Activated CD8-positive, alpha-beta memory T cell treated with anti-CD3 and anti-CD28 coated beads for 24 hours (primary cell): Measurements from ENCODE around the gene MRGPRX2.

Source experiments
- DNase-seq: peaks from one replicate; pipeline ENCODE4 v3.0.0-alpha.2; 2020

Gene MRGPRX2

DNA sequence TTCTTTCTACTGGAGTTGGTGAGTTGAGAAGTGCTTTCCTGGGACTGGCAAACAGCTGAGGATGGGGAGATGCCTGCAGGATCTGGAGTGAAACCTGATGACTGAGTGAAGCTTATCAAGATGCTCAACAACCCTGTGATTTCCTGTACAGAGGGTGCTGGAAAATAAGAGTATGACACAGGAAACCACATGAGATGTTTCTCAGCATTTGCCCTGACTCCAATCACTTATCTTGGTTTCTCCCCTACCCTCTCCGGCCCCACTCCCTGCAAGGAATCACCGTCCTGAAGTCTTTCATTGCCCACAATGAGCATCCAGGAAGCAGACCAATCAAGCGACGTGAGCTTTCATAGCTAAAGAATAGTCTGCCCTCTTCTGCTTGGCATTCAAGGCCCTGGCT, at the start of gene MRGPRX2:
Gene MRGPRX2 (minus strand): TSS at position 89 of the 400 bp plus-strand sequence. CDS start 4,315 bp downstream, outside the sequence.
- no peak for DNase-seq

DNA sequence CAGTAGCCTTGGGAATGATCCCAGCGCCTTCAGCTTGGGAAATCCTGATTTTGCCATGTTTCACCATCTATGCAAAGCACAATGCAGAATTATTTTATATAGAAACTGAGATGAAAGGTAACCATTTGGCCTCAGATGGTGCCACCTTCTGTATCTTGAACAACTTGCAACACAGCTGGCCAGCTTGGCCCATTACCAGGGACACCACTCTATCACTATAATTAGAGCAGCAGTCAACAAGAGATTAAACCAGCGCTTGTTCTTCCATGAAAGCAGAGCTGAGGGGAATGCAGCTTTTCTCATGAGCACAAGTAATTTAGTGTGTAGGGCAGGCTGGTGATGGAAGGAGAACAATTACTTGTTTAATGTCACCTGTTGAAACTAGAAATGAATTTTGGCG, 49.8 kb upstream of the MRGPRX2 start:
- no peak for DNase-seq

DNA sequence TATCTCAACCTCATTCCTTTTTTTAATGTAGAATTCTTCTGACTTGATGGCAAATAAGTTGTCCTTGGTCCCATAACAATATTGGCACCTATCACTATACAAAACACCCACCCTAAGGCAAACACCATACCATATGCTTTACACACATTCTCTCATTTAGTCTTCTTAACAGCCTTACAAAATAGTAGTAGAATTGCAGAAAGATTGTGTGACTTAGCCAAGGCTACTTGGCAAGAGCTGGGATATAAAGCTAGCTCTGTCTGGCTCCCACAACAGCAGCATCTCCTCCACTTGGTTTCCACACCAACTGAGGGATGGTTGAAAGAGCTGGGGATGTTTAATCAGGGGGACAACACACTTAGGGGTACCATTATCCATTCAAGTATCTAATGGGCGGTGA, 46.6 kb upstream of the MRGPRX2 start:
- DNase-seq = no peak

GRCh38 chr11:19105011-19105410, 44.5 kb upstream of the MRGPRX2 start:
- no peak for DNase-seq

- DNase-seq = no peak
Measured at GRCh38 chr11:19102521-19102900, 42.0 kb upstream of the MRGPRX2 start.

- no peak for DNase-seq
Measured at GRCh38 chr11:19101796-19102520, 41.4 kb upstream of the MRGPRX2 start.

GRCh38 chr11:19100885-19101284, 40.4 kb upstream of the MRGPRX2 start:
- no peak for DNase-seq

DNA sequence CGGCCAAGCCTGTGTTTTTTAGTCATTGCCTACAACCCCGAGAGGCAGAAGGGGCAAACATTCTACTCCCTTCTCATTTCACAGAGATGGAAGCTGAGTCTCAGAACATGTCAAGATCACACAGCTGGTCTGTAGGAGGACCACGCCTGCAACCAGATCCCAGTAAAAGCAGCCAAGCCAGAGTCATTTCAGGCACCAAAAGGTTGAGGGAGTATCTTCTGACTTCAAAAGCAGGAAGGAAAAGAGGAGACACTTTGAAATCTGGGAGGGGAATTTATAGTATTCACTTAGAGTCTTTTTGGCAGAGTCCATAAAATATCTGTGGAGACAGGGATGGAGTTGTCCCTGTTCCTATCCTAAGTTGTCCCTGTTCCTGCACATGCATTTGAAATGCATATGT, 38.6 kb upstream of the MRGPRX2 start:
- DNase-seq = no peak

DNA sequence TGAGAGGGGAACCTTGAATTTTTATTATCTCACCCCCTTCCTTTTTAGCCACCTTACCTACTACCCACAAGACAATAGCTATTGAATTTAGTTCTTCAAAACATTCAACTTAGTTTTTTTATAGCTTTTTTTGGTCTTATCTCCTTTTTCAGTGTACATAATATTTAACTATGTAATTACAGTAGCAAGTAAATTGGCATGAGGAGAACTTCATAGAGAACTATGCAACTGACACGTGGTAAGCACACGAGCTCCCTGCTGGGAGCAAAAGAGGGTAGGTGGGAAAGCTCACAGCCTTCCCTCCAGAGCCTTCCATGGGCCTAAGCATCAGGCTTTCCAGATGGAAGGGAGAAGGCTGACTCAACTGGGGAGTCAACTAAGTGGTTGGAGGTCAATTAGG, 34.3 kb upstream of the MRGPRX2 start:
- DNase-seq = no peak

DNA sequence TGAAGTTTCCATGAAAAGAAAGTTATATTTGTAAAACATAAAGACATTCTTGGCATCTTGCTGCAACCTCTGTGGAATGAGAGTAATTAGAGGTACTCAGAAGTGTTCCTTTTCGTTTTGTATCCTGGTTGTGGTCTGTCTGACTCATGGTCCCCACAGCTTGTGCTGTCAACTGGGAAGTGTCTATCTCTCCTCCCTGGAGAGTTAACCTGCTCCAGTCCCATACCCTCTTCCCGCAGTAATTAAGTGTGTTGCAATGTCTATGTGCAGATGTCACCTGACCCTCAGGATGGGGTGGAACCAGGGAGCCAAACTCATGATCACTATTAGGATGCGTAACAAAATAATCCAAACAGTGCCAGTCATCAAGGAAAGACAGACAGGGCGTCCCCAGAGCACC, 33.5 kb upstream of the MRGPRX2 start:
- DNase-seq = no peak

DNA sequence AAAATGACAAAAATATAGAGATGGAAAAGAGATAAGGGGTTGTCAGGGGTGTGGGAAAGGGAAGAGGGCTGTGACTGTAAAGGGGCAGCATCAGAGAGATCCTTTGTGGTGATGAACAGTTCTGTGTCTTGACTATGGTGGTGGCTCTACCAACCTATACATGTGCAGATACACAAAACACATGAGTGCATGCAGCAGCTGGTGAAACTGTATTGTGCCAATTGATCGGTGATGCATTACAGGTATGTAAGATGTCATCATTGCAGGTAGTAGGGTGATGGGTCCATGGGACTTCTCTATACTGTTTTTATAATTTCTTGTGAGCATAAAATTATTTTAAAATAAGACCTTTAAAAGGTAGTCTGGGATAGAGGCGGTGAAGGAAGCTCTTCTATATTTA, 32.3 kb upstream of the MRGPRX2 start:
- DNase-seq = no peak

GRCh38 chr11:19092342-19092741, 31.8 kb upstream of the MRGPRX2 start:
- no peak for DNase-seq

DNA sequence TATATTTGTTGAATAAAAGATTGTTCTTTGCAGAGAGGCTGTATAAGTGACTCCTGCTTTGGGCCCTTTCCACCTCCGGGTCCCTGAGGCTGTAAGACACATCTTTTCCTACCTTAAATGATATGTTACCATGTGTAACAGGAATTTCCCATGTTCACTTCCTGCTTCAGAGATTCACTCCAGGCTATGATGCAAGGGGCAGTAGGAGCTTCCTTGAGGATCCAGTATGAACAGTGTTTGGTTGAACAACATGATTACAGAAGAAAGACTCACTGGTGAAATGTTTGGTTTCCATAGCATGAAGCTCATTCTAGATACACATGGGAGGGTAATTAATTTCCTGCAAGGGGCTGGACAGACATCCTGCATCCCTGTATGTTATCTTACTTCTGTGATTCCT, 30.8 kb upstream of the MRGPRX2 start:
- no peak for DNase-seq

GRCh38 chr11:19089421-19089820, 28.9 kb upstream of the MRGPRX2 start:
- no peak for DNase-seq

DNA sequence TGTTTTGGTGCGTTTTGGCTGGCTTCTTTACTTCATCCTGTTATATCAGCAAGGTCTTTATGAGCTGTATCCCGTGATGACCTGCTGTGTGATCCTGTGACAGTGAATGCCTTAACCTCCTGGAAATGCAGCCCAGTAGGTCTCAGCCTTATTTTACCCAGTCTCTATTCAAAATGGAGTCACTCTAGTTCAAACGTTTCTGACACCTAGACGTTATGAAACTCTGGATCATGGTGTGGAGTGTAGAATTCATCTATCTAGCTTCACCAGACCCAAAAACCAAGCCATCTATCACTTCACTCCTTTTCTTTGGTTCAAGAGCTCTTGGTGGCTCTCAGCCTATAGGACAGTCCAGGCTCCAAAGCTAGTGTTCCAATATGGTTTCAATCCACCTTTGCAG, 28.3 kb upstream of the MRGPRX2 start:
- DNase-seq = no peak

DNA sequence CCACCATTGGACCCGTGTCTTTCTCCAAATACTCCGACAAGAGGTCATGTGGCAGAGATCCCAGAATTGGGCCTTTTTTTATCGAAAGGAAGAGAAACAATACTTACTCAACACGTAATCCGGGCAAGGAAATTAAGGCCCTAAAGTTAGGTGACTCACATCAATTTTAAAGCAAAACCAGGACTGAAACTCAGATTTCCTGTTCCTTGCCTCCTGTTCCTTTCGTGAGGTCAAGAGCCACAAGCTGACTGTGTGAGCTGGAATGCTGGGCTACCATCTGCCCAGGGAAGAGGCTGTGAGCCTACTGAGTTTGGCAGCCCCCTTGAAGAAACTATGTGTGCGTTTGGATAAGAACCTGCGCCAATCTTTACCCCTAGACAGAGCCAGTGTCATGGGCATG, 27.1 kb upstream of the MRGPRX2 start:
- no peak for DNase-seq

DNA sequence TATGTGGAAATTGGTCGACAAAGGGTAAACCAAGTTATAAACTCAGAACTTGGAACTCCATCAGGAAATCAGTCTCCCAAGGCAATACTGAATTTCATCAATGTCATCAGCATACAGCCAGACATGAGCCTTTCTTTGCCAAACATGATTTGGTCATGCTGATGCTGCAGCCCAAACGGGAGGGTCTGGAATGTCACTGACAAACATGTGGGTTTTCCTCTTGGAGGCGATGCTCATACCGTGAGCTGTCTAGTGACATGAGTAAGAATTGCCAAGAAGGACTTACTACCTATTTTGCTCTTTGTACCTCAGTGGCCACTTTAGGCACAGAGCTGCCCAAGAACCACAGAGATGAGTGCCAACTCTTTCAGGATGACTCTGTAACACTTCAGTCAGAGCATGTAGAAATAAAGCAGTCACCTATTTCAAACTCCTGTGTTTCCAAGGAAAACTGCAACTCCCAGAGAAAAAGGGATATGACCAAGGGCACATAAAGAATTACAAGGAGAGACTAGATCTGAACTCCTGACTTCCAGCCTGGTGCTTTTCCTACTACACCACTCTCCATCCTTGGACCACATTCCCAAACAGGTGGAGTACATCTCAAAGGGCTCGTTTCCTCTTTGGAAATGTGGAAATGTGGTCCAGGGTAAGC, 24.3 kb upstream of the MRGPRX2 start:
- DNase-seq = no peak

- no peak for DNase-seq
Measured at GRCh38 chr11:19083166-19083565, 22.6 kb upstream of the MRGPRX2 start.

DNA sequence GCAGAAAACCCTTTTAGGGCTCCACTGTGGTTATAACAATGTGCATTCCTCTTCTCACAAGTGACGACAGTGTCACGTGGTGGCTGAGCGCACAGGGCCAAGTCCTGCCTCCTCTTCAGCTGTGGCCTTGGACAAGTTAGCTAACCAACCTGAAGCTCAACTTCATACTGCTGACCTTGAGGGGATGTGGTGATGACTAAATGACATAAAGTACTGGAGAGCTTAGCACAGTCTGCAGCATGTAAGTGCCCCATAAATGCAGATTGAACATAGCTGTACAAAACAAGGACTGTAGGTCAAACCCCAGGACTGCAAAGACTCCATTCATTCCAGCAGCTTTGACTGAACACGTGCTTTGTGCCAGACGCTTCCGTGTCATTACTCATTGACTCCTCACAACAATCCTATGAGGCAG, 20.1 kb upstream of the MRGPRX2 start:
- DNase-seq = no peak

GRCh38 chr11:19079643-19080440, 19.3 kb upstream of the MRGPRX2 start:
- DNase-seq = no peak

GRCh38 chr11:19077965-19078364, 17.4 kb upstream of the MRGPRX2 start:
- DNase-seq = no peak

DNA sequence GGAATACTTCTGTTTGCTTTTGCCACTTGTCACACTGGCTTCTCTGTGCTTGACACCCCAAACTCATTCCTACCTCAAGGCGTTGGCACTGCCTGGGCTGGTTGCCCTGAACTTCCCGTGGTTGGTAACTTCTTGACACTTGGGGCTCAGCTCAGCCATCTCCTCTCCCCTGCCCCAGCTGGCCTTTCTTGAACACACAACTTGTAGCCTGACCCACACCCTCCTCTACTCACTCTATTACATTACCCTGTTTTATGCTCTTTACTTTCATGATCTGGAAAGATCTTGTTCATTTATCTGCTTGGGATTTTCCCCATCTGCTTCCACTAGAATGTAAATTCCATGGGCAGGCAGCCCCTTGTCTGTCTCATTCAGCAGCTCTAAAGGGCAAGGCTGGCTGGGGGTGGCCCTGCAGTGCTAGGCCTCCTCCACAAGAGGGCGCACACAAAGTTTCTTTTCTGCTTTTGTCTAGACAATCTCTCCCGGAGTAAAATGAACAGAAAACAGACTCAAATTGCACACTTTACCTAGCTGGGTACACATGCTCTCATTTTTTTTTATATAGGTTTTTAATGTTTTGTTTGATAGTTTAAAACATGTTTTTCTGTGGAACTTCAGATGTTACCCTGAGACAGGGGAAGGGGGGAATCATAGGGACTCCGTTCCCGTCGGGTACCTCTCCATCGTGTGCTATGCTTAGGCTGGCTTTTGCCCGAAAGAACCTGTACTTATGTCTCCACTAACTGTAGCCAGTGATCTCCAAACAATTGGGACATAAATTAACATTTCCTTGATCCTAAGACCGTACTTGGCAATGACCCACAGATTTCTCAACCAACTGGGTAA, 16.4 kb upstream of the MRGPRX2 start:
- peak; percentile 86 for DNase-seq

DNA sequence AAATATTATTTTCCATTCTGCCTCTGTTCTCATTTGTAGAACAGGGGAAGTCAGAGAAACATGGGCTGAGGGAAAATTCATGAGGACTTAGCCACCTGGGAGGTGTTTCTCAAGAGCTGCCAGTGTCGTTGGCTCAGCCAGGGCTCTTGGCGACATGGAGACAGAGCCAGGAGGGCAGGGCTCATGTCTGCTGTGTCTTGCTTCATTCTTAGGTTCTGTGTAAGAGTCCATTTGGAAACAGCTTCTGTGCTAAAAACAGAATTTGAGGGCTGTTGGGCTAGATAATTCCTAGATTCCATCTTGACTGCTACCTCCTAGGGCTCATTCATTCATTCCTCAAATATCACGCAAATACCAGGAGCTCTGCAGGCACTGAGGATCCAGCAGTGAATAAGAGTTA, 15.1 kb upstream of the MRGPRX2 start:
- no peak for DNase-seq
